Measurements from ENCODE around the gene ZNRF3. TPM values are rescaled to one million over a fixed set of nuclear protein-coding genes. Genes with fewer than 3 reads are reported as not detected.

Gene ZNRF3
- total RNA-seq, 1 donor from 2014 or later: 9.6 TPM

GRCh38 chr22:28952857-28953256 lies 69.5 kb downstream of the ZNRF3 start:
- DNase-seq (ENCODE audit: low spot score): no peak

GRCh38 chr22:28953403-28953802 lies 70.0 kb downstream of the ZNRF3 start:
- no peak for DNase-seq (ENCODE audit: low spot score)

- DNase-seq (ENCODE audit: low spot score): no peak
These were observed 70.9 kb downstream of the ZNRF3 start for GRCh38 chr22:28953976-28954880.

- DNase-seq (ENCODE audit: low spot score): peak; percentile 47
These were observed 72.4 kb downstream of the ZNRF3 start for GRCh38 chr22:28955817-28956216.

- DNase-seq (ENCODE audit: low spot score): no peak
These were observed 73.1 kb downstream of the ZNRF3 start for GRCh38 chr22:28956506-28956905.

GRCh38 chr22:28958611-28959010 lies 75.2 kb downstream of the ZNRF3 start:
- DNase-seq (ENCODE audit: low spot score): no peak

GRCh38 chr22:28962042-28962554 lies 78.7 kb downstream of the ZNRF3 start:
- DNase-seq (ENCODE audit: low spot score): no peak

GRCh38 chr22:28963362-28963761 lies 80.0 kb downstream of the ZNRF3 start:
- DNase-seq (ENCODE audit: low spot score): no peak

GRCh38 chr22:28967163-28967665 lies 83.8 kb downstream of the ZNRF3 start:
- no peak for DNase-seq (ENCODE audit: low spot score)

GRCh38 chr22:28967969-28968368 lies 84.6 kb downstream of the ZNRF3 start:
- DNase-seq (ENCODE audit: low spot score): no peak

GRCh38 chr22:28969401-28970168 lies 86.2 kb downstream of the ZNRF3 start:
- no peak for DNase-seq (ENCODE audit: low spot score)

- no peak for DNase-seq (ENCODE audit: low spot score)
These were observed 90.0 kb downstream of the ZNRF3 start for GRCh38 chr22:28973352-28973751.

- no peak for DNase-seq (ENCODE audit: low spot score)
These were observed 93.7 kb downstream of the ZNRF3 start for GRCh38 chr22:28977060-28977459.

GRCh38 chr22:28977481-28977971 lies 94.2 kb downstream of the ZNRF3 start:
- no peak for DNase-seq (ENCODE audit: low spot score)

GRCh38 chr22:28978158-28978557 lies 94.8 kb downstream of the ZNRF3 start:
- no peak for DNase-seq (ENCODE audit: low spot score)

GRCh38 chr22:28978863-28979796 lies 95.8 kb downstream of the ZNRF3 start:
- no peak for DNase-seq (ENCODE audit: low spot score)

GRCh38 chr22:28980326-28980725 lies 97.0 kb downstream of the ZNRF3 start:
- DNase-seq (ENCODE audit: low spot score): no peak

GRCh38 chr22:28981818-28982499 lies 98.6 kb downstream of the ZNRF3 start:
- no peak for DNase-seq (ENCODE audit: low spot score)

- DNase-seq (ENCODE audit: low spot score): no peak
These were observed 99.8 kb downstream of the ZNRF3 start for GRCh38 chr22:28983190-28983589.

- DNase-seq (ENCODE audit: low spot score): no peak
These were observed 100.5 kb downstream of the ZNRF3 start for GRCh38 chr22:28983788-28984441.
